Karpas-422 (cell line): ENCODE measurements around the gene FRMD4B. TPM values are rescaled to one million over a fixed set of nuclear protein-coding genes. Genes with fewer than 3 reads are reported as not detected.
"Not testable (repeated sequence)": the region's sequence is repeated elsewhere in the genome, so short reads cannot be mapped to it uniquely, and the experiment has no call there.

Source experiments
- DNase-seq: peaks from one replicate; pipeline ENCODE4 v3.0.0-alpha.2; 2015
- H2AFZ ChIP-seq: fragments of 200-600 bp; sonication (generic); 2 replicates; pipeline ENCODE4 v1.6.1; 2014; ENCODE audit warnings: antibody characterized with exemption, low read length, mixed read lengths
- H3K27ac ChIP-seq: fragments of 200-600 bp; sonication (generic); 2 replicates; pipeline ENCODE4 v1.5.1; 2014; ENCODE audit warnings: mild to moderate bottlenecking, low read length, moderate library complexity
- H3K27me3 ChIP-seq: fragments of 200-600 bp; sonication (generic); 2 replicates; pipeline ENCODE4 v1.6.1; 2014; ENCODE audit warnings: low read length, mixed read lengths
- H3K36me3 ChIP-seq: fragments of 200-600 bp; sonication (generic); 2 replicates; pipeline ENCODE4 v1.6.1; 2014; ENCODE audit warnings: low read length, mixed read lengths; ENCODE audit not compliant: insufficient read depth
- H3K4me1 ChIP-seq: fragments of 200-600 bp; sonication (generic); 2 replicates; pipeline ENCODE4 v1.6.1; 2014; ENCODE audit warnings: mild to moderate bottlenecking, low read length, mixed read lengths
- H3K4me2 ChIP-seq: fragments of 200-600 bp; sonication (generic); 2 replicates; pipeline ENCODE4 v1.6.1; 2014; ENCODE audit warnings: low read length, low read depth, mild to moderate bottlenecking; ENCODE audit not compliant: poor library complexity, severe bottlenecking
- H3K4me3 ChIP-seq: fragments of 200-600 bp; sonication (generic); 2 replicates; pipeline ENCODE4 v1.5.1; 2014; ENCODE audit warnings: mild to moderate bottlenecking, antibody characterized with exemption, low read length, mixed read lengths
- H3K79me2 ChIP-seq: fragments of 200-600 bp; sonication (generic); 2 replicates; pipeline ENCODE4 v1.6.1; 2014; ENCODE audit warnings: mild to moderate bottlenecking, low read length, mixed read lengths
- H3K9ac ChIP-seq: fragments of 200-600 bp; sonication (generic); 2 replicates; pipeline ENCODE4 v1.6.0; 2014; ENCODE audit warnings: low read length
- H3K9me2 ChIP-seq: fragments of 200-600 bp; sonication (generic), shearing (Covaris generic); replicated peaks from 2 replicates; pipeline ENCODE4 v1.6.0; 2014; ENCODE audit warnings: mild to moderate bottlenecking, low read length, moderate library complexity; ENCODE audit not compliant: insufficient read depth
- H3K9me3 ChIP-seq: fragments of 300-700, 200-600 bp; sonication (generic); 2 replicates; pipeline ENCODE4 v1.6.1; 2014; ENCODE audit warnings: low read length, mixed read lengths
- H4K20me1 ChIP-seq: fragments of 200-600 bp; sonication (generic); 2 replicates; pipeline ENCODE4 v1.6.1; 2014; ENCODE audit warnings: mild to moderate bottlenecking, antibody characterized with exemption, low read length, low read depth; ENCODE audit not compliant: insufficient read depth
- total RNA-seq: library from RNA; depleted of rRNA; stranded (reverse); fragments of >200 nt; shearing (Covaris generic); gene quantifications from 2 replicates; pipeline ENCODE4 v1.2.3, GENCODE V29; 2014; ENCODE audit warnings: low replicate concordance

Gene FRMD4B
- total RNA-seq, 1 experiment from 2014 or later: not detected

DNA sequence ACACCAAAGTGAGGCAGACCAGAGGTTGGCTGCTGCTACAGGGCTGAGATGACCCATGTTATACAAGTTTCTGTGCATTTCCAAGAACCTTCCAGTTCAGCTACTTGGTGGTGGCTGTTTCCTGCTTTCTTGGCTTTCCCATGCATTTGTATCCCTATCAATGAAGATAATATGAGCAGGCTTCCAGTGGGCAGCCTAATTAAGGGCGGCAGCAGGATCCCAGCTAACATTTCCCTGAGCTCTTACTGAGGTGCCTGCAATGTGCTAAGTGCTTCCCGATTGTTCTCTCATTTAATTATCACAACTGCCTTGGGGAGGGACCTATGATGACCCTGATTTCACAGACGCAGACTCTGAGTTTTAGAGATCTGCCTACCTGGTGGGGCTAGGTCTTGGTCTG, 95.5 kb downstream of the FRMD4B start:
- Histone ChIP-seq H3K36me3 (no peaks in the 10 kb centered on the region), H3K9me3 (no peaks in the 10 kb centered on the region), H3K4me3 (no peak overlapping the region), H3K27me3 (no peaks in the 10 kb centered on the region), H3K27ac (no peak overlapping the region), H3K4me1 (peaks cover 3% of the 10 kb centered on the region; the same call in 1 of the 2 replicates), H2AFZ (no peak overlapping the region), H3K79me2 (no peaks in the 10 kb centered on the region), H3K4me2 (no peak overlapping the region), H3K9me2 (no peaks in the 10 kb centered on the region), H4K20me1 (no peaks in the 10 kb centered on the region), H3K9ac (no peak overlapping the region)
- no peak for DNase-seq

DNA sequence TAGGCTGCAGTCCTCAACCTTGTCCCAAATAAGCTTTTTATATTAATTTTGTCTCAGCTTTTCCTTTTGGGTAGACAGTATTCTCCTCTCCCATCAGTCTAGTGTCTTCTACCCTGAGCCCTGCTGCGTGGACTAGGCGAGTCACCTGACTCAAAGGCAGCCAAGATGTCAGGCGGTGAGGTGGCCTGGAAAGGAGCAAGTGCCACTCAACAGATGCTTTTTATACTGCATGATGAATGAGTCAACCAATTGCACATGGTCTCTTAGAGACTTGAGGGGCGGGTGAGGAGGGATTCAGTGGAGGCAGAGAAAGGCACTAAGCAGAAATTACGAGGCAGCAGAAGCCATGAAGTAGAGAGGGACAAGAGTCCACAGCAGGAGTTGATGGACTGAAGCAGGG, 95.9 kb downstream of the FRMD4B start:
- H3K4me2 ChIP-seq: no peak overlapping the region

DNA sequence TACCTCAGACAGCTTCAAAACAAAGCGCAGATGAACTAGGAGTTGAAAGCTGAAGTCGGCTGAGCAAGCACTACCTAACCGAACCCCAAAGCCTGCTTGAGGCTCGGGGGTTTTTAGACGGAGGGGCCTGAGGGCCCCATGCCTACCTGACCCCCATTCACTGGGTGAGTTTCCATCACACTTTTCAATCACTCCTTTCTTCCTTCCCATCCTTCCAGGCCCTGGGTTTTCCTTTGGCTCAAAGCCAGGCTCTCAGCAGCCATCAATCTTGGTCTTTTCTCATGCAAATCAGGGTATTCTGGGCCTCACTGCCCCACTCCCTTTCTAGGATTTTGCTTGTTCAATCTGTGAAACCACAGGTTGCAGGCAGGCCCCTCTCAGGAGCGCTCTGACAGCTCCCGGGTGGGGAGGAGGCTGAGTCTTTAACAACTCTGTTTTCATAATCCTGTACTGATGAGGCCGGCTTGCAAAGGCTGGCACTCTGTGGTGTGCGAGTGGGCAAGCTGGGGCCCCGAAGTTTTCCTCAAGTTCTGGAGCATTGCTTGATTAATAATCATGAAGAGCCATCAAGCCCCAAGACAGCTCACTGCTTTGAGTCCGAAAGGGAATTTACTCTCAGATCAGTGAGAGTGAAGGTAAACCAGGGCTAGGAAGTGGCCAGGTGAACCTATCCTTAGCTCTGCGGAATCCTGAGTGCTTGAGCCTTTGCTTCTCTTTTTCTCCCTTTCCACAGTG, 97.6 kb downstream of the FRMD4B start:
- Histone ChIP-seq H3K79me2 (no peaks in the 10 kb centered on the region), H3K9ac (no peak overlapping the region), H2AFZ (no peak overlapping the region), H3K36me3 (no peaks in the 10 kb centered on the region), H3K27ac (no peak overlapping the region), H3K4me3 (no peak overlapping the region), H3K9me2 (no peaks in the 10 kb centered on the region), H3K4me1 (peaks cover 3% of the 10 kb centered on the region; the same call in 1 of the 2 replicates), H4K20me1 (no peaks in the 10 kb centered on the region), H3K9me3 (no peaks in the 10 kb centered on the region), H3K27me3 (no peaks in the 10 kb centered on the region), H3K4me2 (no peak overlapping the region)
- no peak for DNase-seq

More for the DNA sequence above, 95.9 kb downstream of the FRMD4B start:
- no peaks in the 10 kb centered on the region for H4K20me1 ChIP-seq
- DNase-seq: no peak
- no peak overlapping the region for H3K4me3 ChIP-seq
- H3K27me3 ChIP-seq: no peaks in the 10 kb centered on the region
- no peaks in the 10 kb centered on the region for H3K9me2 ChIP-seq
- H3K9ac ChIP-seq: no peak overlapping the region
- no peaks in the 10 kb centered on the region for H3K79me2 ChIP-seq
- H3K27ac ChIP-seq: no peak overlapping the region
- no peak overlapping the region for H2AFZ ChIP-seq
- no peaks in the 10 kb centered on the region for H3K36me3 ChIP-seq
- peaks cover 3% of the 10 kb centered on the region; the same call in 1 of the 2 replicates for H3K4me1 ChIP-seq
- H3K9me3 ChIP-seq: no peaks in the 10 kb centered on the region

DNA sequence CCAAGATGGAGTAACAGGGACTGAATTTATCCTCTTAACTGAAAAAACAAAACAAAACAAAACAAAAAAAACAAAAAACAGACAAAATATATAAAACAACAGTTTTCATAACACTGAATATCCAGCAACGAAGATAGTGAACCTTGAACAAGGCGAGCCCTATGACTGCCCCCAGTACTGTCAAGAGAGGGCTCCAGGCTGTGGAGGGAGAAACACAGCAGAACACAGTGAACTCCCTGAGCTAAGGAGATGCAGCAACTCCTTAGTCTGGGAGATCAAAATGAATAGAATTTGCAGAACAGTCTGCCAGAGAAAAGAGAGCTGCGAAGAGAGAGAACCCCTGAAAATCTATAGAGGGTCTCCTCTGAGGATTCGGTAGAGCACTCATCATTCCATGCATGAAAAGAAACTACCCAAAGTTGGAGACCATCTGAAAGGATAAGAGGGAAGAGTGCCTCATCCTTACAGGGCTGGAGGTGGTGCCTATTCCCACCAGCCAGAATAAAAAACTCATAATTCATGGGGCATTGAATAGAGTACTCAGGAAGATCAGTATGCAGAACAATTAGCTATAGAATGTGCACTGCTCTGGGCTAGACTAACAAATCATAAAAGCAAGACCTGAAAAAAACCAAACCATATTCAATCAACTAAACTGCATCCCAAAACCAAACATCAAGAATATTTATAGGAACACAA, 101.8 kb downstream of the FRMD4B start:
- Histone ChIP-seq H3K4me3 (no peak overlapping the region), H3K9me2 (no peaks in the 10 kb centered on the region), H3K4me1 (peaks cover 3% of the 10 kb centered on the region; the same call in 1 of the 2 replicates), H4K20me1 (no peaks in the 10 kb centered on the region), H3K27ac (no peak overlapping the region), H3K79me2 (no peaks in the 10 kb centered on the region), H3K27me3 (0 out of 2 replicates have a peak, but pooled peaks cover 2% of the 10 kb centered on the region), H3K36me3 (no peaks in the 10 kb centered on the region), H3K9ac (no peak overlapping the region), H3K9me3 (no peaks in the 10 kb centered on the region), H3K4me2 (no peak overlapping the region), H2AFZ (no peak overlapping the region)
- no peak for DNase-seq

DNA sequence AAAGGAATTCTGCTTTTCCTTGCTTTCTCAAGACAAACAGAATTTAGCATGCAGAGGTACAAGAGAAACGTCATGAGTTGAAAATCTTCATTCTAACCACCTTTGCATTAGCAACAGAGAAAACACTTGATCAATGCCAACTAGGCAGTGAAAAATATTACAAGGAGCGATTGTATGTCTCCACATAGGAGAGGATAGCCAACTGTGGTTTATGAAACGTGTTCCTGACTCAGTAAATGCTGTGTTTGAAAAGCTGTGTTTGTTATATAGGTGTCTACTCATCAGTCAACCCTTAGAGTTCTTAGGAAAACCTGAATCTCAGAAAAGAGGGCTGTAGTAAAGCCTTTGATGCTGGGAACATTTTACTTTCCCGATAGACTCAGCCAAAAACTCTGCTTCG, 102.4 kb downstream of the FRMD4B start:
- Histone ChIP-seq H3K79me2 (no peaks in the 10 kb centered on the region), H3K4me3 (no peak overlapping the region), H3K27me3 (0 out of 2 replicates have a peak, but pooled peaks cover 2% of the 10 kb centered on the region), H3K9ac (no peak overlapping the region), H3K4me2 (no peak overlapping the region), H3K9me3 (no peaks in the 10 kb centered on the region), H2AFZ (no peak overlapping the region), H4K20me1 (no peaks in the 10 kb centered on the region), H3K4me1 (peaks cover 3% of the 10 kb centered on the region; the same call in 1 of the 2 replicates), H3K36me3 (no peaks in the 10 kb centered on the region), H3K9me2 (no peaks in the 10 kb centered on the region), H3K27ac (no peak overlapping the region)
- DNase-seq: no peak

DNA sequence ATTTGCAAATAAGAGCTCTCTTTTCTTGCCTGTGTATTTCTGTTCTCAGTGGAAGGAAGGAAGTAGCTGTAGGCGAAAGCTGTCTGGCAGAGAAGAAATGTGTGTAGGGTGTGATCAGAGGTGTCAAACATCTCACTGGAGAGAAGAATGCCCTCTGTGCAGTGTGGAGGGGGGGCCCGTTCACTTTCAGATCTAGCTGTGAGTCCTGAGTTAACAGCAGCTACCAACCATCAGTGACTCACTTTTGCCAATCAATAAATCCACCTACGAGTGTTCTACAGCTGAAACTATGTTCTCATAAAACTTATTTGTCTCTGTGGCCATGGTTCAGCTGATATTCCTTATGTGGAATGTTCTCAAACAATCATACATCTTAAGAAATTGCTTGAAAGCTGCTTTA, 103.7 kb downstream of the FRMD4B start:
- Histone ChIP-seq H3K27ac (no peak overlapping the region), H3K9me3 (no peaks in the 10 kb centered on the region)

DNA sequence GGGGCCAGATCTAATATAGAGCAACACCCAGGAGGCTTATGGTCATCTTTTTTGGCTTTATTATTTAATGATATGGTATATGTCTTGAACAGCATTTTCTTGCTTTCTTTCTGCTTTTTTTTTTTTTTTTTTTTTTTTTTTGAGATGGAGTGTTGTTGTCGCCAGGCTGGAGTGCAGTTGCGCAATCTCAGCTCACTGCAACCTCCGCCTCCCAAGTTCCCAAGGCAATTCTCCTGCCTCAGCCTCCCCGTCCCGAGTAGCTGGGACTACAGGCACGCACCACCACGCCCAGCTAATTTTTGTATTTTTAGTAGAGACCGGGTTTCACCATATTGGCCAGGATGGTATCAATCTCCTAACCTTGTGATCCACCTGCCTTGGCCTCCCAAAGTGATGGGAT, 108.5 kb downstream of the FRMD4B start:
- H3K79me2 ChIP-seq, H3K27me3 ChIP-seq, H4K20me1 ChIP-seq, H3K9me3 ChIP-seq, H3K36me3 ChIP-seq, H3K9ac ChIP-seq, H3K4me1 ChIP-seq, H3K4me2 ChIP-seq, H3K9me2 ChIP-seq, H2AFZ ChIP-seq, H3K4me3 ChIP-seq, DNase-seq, H3K27ac ChIP-seq: not testable (repeated sequence)

More for the DNA sequence above, 103.7 kb downstream of the FRMD4B start:
- Histone ChIP-seq H3K9me2 (no peaks in the 10 kb centered on the region), H2AFZ (no peak overlapping the region), H3K4me3 (no peak overlapping the region), H4K20me1 (no peaks in the 10 kb centered on the region), H3K9ac (no peak overlapping the region), H3K79me2 (no peaks in the 10 kb centered on the region), H3K4me2 (no peak overlapping the region), H3K36me3 (no peaks in the 10 kb centered on the region), H3K4me1 (no peaks in the 10 kb centered on the region), H3K27me3 (0 out of 2 replicates have a peak, but pooled peaks cover 2% of the 10 kb centered on the region)
- no peak for DNase-seq

DNA sequence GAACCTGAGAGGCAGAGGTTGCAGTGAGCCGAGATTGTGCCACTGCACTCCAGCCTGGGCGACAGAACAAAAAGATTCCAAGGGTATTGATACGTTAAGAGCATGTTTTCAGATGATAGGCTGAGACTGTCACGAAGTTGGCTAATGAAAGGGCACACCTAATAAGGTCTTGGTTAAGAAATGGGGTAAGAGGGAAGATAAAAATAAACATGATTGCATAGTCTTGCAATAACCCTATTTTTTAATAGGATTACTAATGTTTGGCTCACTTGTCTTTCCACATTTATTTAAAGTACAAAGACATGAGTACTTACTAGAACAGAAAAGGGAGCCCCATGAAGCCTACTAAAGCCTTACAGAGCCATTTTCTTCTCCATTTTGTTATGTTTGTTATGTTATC, 109.0 kb downstream of the FRMD4B start:
- no peak for DNase-seq
- H3K27ac ChIP-seq: no peak overlapping the region

More for the DNA sequence above, 109.0 kb downstream of the FRMD4B start:
- no peak overlapping the region for H3K4me2 ChIP-seq
- 0 out of 2 replicates have a peak, but pooled peaks cover 2% of the 10 kb centered on the region for H3K27me3 ChIP-seq
- no peak overlapping the region for H3K9ac ChIP-seq
- no peaks in the 10 kb centered on the region for H3K79me2 ChIP-seq
- no peaks in the 10 kb centered on the region for H4K20me1 ChIP-seq
- no peak overlapping the region for H2AFZ ChIP-seq
- H3K36me3 ChIP-seq: no peaks in the 10 kb centered on the region
- H3K4me1 ChIP-seq: no peaks in the 10 kb centered on the region
- H3K9me3 ChIP-seq: no peaks in the 10 kb centered on the region
- H3K9me2 ChIP-seq: no peaks in the 10 kb centered on the region
- no peak overlapping the region for H3K4me3 ChIP-seq
